ENCODE data around the gene MYO9A.

DNA sequence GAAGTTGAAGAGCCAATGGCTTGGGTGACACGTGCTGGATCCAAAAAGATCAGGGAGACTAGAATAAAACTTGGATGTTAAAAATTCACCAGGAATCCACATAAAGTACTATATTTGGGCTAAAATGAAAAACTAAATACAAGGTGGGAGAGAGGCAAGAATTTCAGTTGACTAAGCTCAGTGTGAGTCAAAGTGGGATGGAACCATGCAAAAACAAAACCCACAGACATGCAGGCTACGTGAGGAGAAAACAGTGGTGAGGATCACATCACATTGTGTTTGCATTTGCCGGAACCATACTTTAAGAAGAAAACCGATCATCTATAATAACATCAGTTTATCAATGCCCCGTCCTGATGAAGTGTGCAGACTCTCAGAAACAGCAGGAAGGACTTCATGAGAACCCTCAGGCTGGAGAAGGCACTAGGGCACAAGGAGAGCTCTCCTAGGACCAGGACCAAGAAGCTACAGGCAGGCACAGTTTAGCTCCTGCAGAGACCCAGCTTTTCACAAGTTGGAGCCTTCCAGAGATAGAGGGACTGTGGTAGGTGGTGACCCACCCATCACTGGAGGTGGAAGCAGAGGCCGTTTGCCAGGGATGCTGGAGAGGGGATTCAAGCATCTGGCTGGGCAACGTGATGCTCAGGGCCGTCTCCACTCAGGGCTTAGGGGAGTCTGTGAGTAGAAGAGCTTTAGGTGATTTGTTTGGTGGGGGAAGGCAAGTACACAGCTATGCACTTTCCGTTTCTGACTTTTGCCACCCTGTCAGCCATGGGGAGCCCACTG, 336.6 kb downstream of the MYO9A start:
- TF ChIP-seq, protein P1, sequence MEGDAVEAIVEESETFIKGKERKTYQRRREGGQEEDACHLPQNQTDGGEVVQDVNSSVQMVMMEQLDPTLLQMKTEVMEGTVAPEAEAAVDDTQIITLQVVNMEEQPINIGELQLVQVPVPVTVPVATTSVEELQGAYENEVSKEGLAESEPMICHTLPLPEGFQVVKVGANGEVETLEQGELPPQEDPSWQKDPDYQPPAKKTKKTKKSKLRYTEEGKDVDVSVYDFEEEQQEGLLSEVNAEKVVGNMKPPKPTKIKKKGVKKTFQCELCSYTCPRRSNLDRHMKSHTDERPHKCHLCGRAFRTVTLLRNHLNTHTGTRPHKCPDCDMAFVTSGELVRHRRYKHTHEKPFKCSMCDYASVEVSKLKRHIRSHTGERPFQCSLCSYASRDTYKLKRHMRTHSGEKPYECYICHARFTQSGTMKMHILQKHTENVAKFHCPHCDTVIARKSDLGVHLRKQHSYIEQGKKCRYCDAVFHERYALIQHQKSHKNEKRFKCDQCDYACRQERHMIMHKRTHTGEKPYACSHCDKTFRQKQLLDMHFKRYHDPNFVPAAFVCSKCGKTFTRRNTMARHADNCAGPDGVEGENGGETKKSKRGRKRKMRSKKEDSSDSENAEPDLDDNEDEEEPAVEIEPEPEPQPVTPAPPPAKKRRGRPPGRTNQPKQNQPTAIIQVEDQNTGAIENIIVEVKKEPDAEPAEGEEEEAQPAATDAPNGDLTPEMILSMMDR (conservative IDR thresholded peaks at IDR 0.05): no peak
- TF ChIP-seq ZFX (IDR thresholded peaks at IDR 0.05): no peak
